ENCODE measurements around the gene COL6A1.

The COL6A1 gene

DNA sequence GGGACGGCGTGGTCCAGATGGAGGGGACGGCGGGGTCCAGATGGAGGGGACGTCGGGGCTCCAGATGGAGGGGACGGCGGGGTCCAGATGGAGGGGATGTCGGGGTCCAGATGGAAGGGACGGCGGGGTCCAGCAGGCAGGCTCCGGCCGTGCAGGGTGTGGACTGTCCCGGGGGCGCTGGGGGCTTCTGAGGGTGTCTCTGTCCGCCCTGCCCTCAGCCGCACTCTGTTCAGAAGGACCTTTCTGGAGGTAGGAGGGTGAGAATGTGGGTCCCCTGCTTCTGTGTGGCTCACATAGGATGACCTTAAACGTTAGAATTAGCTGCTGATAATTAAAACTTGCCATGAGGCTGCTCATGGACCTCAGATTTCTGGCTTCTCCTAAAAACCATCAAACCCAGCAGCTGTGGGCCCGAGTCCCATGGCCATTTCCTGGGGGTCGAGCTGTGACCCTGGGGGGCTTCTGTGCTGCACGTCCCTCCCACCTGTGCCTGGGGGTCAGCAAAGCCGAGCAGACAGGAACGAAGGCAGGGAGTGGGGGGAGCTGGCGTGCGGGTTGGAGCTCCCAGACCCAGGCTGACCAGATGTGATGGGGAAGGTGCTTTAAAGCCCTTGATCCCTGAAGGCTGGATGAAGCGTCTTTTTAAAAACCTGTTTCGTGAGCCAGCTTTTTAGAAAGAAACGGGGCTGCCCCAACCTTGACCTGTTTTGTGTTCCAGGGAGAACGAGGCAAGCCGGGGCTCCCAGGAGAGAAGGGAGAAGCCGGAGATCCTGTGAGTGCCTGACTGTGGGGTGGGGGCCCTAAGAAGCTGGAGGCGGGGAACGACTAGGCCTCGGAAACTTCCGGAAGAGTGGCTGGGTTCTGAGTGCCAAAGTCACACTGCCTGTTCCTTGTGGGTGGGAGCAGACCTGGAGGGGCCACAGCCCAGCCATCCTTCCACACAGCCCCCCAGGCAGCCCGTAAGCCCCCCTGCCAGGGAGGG, 7.1 kb downstream of the COL6A1 start:
- Histone ChIP-seq H3K9me3 (replicated peaks; ENCODE audit: low read length) (no peaks in the 10 kb centered on the region), H3K27me3 (ENCODE audit: control insufficient read depth, insufficient read depth, low read length) (no peaks in the 10 kb centered on the region), H3K36me3 (ENCODE audit: insufficient read depth, low read length) (peaks cover 81% of the 10 kb centered on the region), H3K9ac (ENCODE audit: low read depth, low read length) (no peak overlapping the region), H3K4me2 (ENCODE audit: low read length) (no peak overlapping the region), H3K4me3 (ENCODE audit: low read length) (no peak overlapping the region), H3K4me1 (ENCODE audit: control insufficient read depth, insufficient read depth, low read length) (peaks cover 4% of the 10 kb centered on the region)

GRCh38 chr21:45989355-45990048, 7.9 kb downstream of the COL6A1 start:
- Histone ChIP-seq H3K9ac (ENCODE audit: low read depth, low read length) (no peak overlapping the region), H3K4me2 (ENCODE audit: low read length) (no peak overlapping the region), H3K4me3 (ENCODE audit: low read length) (no peak overlapping the region), H3K36me3 (ENCODE audit: insufficient read depth, low read length) (peaks cover 83% of the 10 kb centered on the region), H3K27me3 (ENCODE audit: control insufficient read depth, insufficient read depth, low read length) (no peaks in the 10 kb centered on the region), H3K9me3 (replicated peaks; ENCODE audit: low read length) (no peaks in the 10 kb centered on the region), H3K4me1 (ENCODE audit: control insufficient read depth, insufficient read depth, low read length) (no peaks in the 10 kb centered on the region)

GRCh38 chr21:45990049-45990711, 8.6 kb downstream of the COL6A1 start:
- no peak overlapping the region for H3K4me2 ChIP-seq (ENCODE audit: low read length)
- no peaks in the 10 kb centered on the region for H3K27me3 ChIP-seq (ENCODE audit: control insufficient read depth, insufficient read depth, low read length)
- no peak overlapping the region for H3K9ac ChIP-seq (ENCODE audit: low read depth, low read length)
- H3K9me3 ChIP-seq (replicated peaks; ENCODE audit: low read length) = no peaks in the 10 kb centered on the region
- H3K4me1 ChIP-seq (ENCODE audit: control insufficient read depth, insufficient read depth, low read length) = no peaks in the 10 kb centered on the region
- H3K4me3 ChIP-seq (ENCODE audit: low read length) = no peak overlapping the region
- H3K36me3 ChIP-seq (ENCODE audit: insufficient read depth, low read length) = peaks cover 83% of the 10 kb centered on the region

GRCh38 chr21:45990741-45991605, 9.4 kb downstream of the COL6A1 start:
- Histone ChIP-seq H3K9me3 (replicated peaks; ENCODE audit: low read length) (no peaks in the 10 kb centered on the region), H3K4me3 (ENCODE audit: low read length) (no peak overlapping the region), H3K4me2 (ENCODE audit: low read length) (no peak overlapping the region), H3K27me3 (ENCODE audit: control insufficient read depth, insufficient read depth, low read length) (no peaks in the 10 kb centered on the region), H3K36me3 (ENCODE audit: insufficient read depth, low read length) (peaks cover 83% of the 10 kb centered on the region), H3K9ac (ENCODE audit: low read depth, low read length) (no peak overlapping the region), H3K4me1 (ENCODE audit: control insufficient read depth, insufficient read depth, low read length) (no peaks in the 10 kb centered on the region)

DNA sequence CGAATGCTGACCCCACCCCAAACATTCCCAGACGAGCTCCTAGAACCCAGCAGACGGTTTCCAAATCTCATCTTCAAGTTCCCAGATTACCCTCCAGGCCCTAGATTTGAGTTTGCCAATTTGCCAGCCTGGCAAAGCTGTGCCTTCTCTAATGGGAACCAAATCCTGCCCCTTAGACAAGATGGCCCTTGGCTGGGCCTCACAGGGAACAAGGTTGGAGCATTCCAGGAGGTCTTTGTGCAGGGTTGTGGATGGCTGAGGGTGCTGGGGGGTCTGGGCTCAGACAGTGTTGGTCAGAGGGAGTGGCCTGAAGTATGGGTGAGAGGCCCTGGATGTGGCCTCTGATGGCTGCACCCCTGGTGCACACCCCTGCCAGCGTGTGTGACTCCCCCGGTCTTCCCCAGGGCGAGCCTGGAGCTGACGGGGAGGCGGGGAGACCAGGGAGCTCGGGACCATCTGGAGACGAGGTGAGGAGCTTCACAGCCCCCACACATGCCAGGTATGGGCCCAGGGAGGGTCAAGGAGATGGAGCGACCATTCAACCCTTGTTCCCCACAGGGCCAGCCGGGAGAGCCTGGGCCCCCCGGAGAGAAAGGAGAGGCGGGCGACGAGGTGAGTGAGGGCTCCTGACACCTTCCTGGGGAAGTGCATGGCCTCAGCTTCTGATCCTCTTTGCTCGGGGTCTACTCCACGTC, 10.2 kb downstream of the COL6A1 start:
- H3K4me3 ChIP-seq (ENCODE audit: low read length) = no peak overlapping the region
- peaks cover 83% of the 10 kb centered on the region for H3K36me3 ChIP-seq (ENCODE audit: insufficient read depth, low read length)
- H3K4me2 ChIP-seq (ENCODE audit: low read length) = no peak overlapping the region
- H3K4me1 ChIP-seq (ENCODE audit: control insufficient read depth, insufficient read depth, low read length) = no peaks in the 10 kb centered on the region
- H3K9me3 ChIP-seq (replicated peaks; ENCODE audit: low read length) = no peaks in the 10 kb centered on the region
- H3K9ac ChIP-seq (ENCODE audit: low read depth, low read length) = no peak overlapping the region
- H3K27me3 ChIP-seq (ENCODE audit: control insufficient read depth, insufficient read depth, low read length) = no peaks in the 10 kb centered on the region

- no peak overlapping the region for H3K9ac ChIP-seq (ENCODE audit: low read depth, low read length)
- no peak overlapping the region for H3K4me2 ChIP-seq (ENCODE audit: low read length)
- H3K27me3 ChIP-seq (ENCODE audit: control insufficient read depth, insufficient read depth, low read length) = no peaks in the 10 kb centered on the region
- H3K36me3 ChIP-seq (ENCODE audit: insufficient read depth, low read length) = peaks cover 84% of the 10 kb centered on the region
- H3K4me1 ChIP-seq (ENCODE audit: control insufficient read depth, insufficient read depth, low read length) = no peaks in the 10 kb centered on the region
- no peak overlapping the region for H3K4me3 ChIP-seq (ENCODE audit: low read length)
- H3K9me3 ChIP-seq (replicated peaks; ENCODE audit: low read length) = no peaks in the 10 kb centered on the region
These were observed 11.0 kb downstream of the COL6A1 start for GRCh38 chr21:45992301-45993209.

DNA sequence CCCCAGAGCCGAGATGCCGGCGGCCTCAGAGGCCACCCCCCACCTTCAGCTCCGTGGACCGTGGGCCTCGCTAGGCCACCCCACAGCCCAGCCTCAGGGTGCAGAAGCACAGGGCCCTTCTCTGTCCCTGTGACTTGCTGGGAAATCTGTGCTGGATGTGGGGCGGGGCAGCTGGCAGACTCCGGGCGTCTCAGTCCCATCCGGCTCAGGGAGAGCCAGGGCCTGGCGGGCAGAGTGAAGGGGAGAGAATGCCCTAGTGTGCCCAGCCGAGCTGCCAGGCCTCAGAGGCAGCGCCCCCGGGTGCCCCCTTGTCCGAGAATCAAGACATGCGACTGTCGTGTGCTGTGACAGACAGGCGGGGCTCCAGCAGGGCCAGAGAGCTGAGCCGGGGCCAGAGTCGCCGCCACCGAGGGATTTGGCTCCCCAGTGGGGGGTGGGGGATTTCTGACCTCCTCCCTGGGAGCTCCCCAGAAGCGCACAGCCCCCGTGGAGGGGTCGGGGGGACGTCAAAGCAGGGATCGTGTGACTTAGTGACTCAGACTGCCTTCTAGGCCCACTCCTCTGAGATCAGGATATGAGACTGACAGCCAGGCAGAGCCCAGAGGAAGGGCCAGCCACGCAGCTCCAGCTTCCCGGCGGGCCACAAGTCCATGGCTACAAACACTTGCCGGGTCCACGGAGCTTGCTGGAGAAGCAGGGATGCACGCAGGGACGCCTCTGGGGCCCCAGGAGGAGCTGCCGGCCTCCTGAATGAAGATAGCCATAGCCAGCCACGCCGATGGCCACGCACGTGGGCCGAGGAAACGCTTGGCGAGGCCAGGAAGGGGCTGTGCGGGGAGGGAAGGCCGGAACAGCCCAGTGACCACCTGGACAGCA, 11.9 kb downstream of the COL6A1 start:
- no peaks in the 10 kb centered on the region for H3K9me3 ChIP-seq (replicated peaks; ENCODE audit: low read length)
- no peaks in the 10 kb centered on the region for H3K4me1 ChIP-seq (ENCODE audit: control insufficient read depth, insufficient read depth, low read length)
- no peak overlapping the region for H3K4me2 ChIP-seq (ENCODE audit: low read length)
- peaks cover 92% of the 10 kb centered on the region for H3K36me3 ChIP-seq (ENCODE audit: insufficient read depth, low read length)
- no peak overlapping the region for H3K4me3 ChIP-seq (ENCODE audit: low read length)
- H3K9ac ChIP-seq (ENCODE audit: low read depth, low read length) = no peak overlapping the region
- no peaks in the 10 kb centered on the region for H3K27me3 ChIP-seq (ENCODE audit: control insufficient read depth, insufficient read depth, low read length)

- no peaks in the 10 kb centered on the region for H3K9me3 ChIP-seq (replicated peaks; ENCODE audit: low read length)
- H3K4me1 ChIP-seq (ENCODE audit: control insufficient read depth, insufficient read depth, low read length) = no peaks in the 10 kb centered on the region
- H3K4me3 ChIP-seq (ENCODE audit: low read length) = no peak overlapping the region
- H3K9ac ChIP-seq (ENCODE audit: low read depth, low read length) = no peak overlapping the region
- H3K27me3 ChIP-seq (ENCODE audit: control insufficient read depth, insufficient read depth, low read length) = no peaks in the 10 kb centered on the region
- no peak overlapping the region for H3K4me2 ChIP-seq (ENCODE audit: low read length)
- H3K36me3 ChIP-seq (ENCODE audit: insufficient read depth, low read length) = peaks cover 92% of the 10 kb centered on the region
These were observed 12.6 kb downstream of the COL6A1 start for GRCh38 chr21:45994086-45994661.
